Inferior parietal cortex (tissue), 1 donor: Measurements from ENCODE around the gene ZNF836.
"Not testable (repeated sequence)": the region's sequence is repeated elsewhere in the genome, so short reads cannot be mapped to it uniquely, and the experiment has no call there.

ENCODE experiments used
- DNase-seq: peaks from one replicate; pipeline ENCODE4 v3.0.0-alpha.2; 2016; ENCODE audit errors: extremely low spot score

ZNF836 gene

GRCh38 chr19:52171321-52172169, at the start of gene ZNF836:
Gene ZNF836, minus strand, starts transcription at chr19:52171621. Its CDS starts 3,549 bp downstream, at chr19:52168072.
- peak; percentile 57 for DNase-seq

- no peak for DNase-seq
Measured at GRCh38 chr19:52221031-52221430, 49.6 kb upstream of the ZNF836 start.

GRCh38 chr19:52219611-52220010, 48.2 kb upstream of the ZNF836 start:
- DNase-seq: no peak

- no peak for DNase-seq
Measured at GRCh38 chr19:52217576-52217975, 46.2 kb upstream of the ZNF836 start.

- no peak for DNase-seq
Measured at GRCh38 chr19:52216401-52216800, 45.0 kb upstream of the ZNF836 start.

- DNase-seq: no peak
Measured at GRCh38 chr19:52214241-52214640, 42.8 kb upstream of the ZNF836 start.

GRCh38 chr19:52212572-52213255, 41.3 kb upstream of the ZNF836 start:
- DNase-seq: no peak

GRCh38 chr19:52211926-52212571, 40.6 kb upstream of the ZNF836 start:
- DNase-seq: no peak

- no peak for DNase-seq
Measured at GRCh38 chr19:52211203-52211602, 39.8 kb upstream of the ZNF836 start.

GRCh38 chr19:52206481-52206880, 35.1 kb upstream of the ZNF836 start:
- no peak for DNase-seq

GRCh38 chr19:52200755-52201391, 29.5 kb upstream of the ZNF836 start:
- not testable (repeated sequence) for DNase-seq

GRCh38 chr19:52200044-52200443, 28.6 kb upstream of the ZNF836 start:
- no peak for DNase-seq

GRCh38 chr19:52198678-52199077, 27.3 kb upstream of the ZNF836 start:
- no peak for DNase-seq

- DNase-seq: no peak
Measured at GRCh38 chr19:52197964-52198363, 26.5 kb upstream of the ZNF836 start.

- no peak for DNase-seq
Measured at GRCh38 chr19:52196256-52196967, 25.0 kb upstream of the ZNF836 start.

- no peak for DNase-seq
Measured at GRCh38 chr19:52191951-52192350, 20.5 kb upstream of the ZNF836 start.

- DNase-seq: no peak
Measured at GRCh38 chr19:52191389-52191788, 20.0 kb upstream of the ZNF836 start.

- DNase-seq: peak; percentile 10
Measured at GRCh38 chr19:52190487-52191293, 19.3 kb upstream of the ZNF836 start.

GRCh38 chr19:52189735-52190486, 18.5 kb upstream of the ZNF836 start, which contains the start of gene PPP2R1A:
Gene PPP2R1A, plus strand, starts transcription at chr19:52190052. Its CDS starts 45 bp downstream, at chr19:52190097.
- peak; percentile 100 for DNase-seq
